Brain pericyte (primary cell): ENCODE data around the gene SMAD7.

Experiments
- DNase-seq: peaks from one replicate; pipeline ENCODE4 v3.0.0-alpha.2; 2012; ENCODE audit warnings: low read depth, low spot score

The SMAD7 gene

GRCh38 chr18:48944634-48945033 is 6.1 kb downstream of the SMAD7 start:
- DNase-seq = no peak

- no peak for DNase-seq
Measured at GRCh38 chr18:48943736-48944527, 6.8 kb downstream of the SMAD7 start.

GRCh38 chr18:48943333-48943732 is 7.4 kb downstream of the SMAD7 start:
- no peak for DNase-seq

GRCh38 chr18:48942554-48943261 is 8.1 kb downstream of the SMAD7 start:
- no peak for DNase-seq

GRCh38 chr18:48942086-48942485 is 8.7 kb downstream of the SMAD7 start:
- DNase-seq = no peak

GRCh38 chr18:48941672-48942071 is 9.1 kb downstream of the SMAD7 start:
- DNase-seq = no peak

GRCh38 chr18:48940854-48941611 is 9.7 kb downstream of the SMAD7 start:
- no peak for DNase-seq

GRCh38 chr18:48939205-48940097 is 11.3 kb downstream of the SMAD7 start:
- DNase-seq = no peak

GRCh38 chr18:48938827-48939204 is 11.9 kb downstream of the SMAD7 start:
- no peak for DNase-seq

- DNase-seq = no peak
Measured at GRCh38 chr18:48937869-48938750, 12.7 kb downstream of the SMAD7 start.

- DNase-seq = no peak
Measured at GRCh38 chr18:48935433-48935774, 15.4 kb downstream of the SMAD7 start.

GRCh38 chr18:48934723-48935432 is 15.9 kb downstream of the SMAD7 start:
- no peak for DNase-seq

- DNase-seq = no peak
Measured at GRCh38 chr18:48934415-48934722, 16.4 kb downstream of the SMAD7 start.

GRCh38 chr18:48933578-48934414 is 17.0 kb downstream of the SMAD7 start:
- no peak for DNase-seq

GRCh38 chr18:48932822-48933510 is 17.8 kb downstream of the SMAD7 start:
- no peak for DNase-seq

- no peak for DNase-seq
Measured at GRCh38 chr18:48932462-48932818, 18.3 kb downstream of the SMAD7 start.

GRCh38 chr18:48931680-48932461 is 18.9 kb downstream of the SMAD7 start:
- no peak for DNase-seq

- DNase-seq = no peak
Measured at GRCh38 chr18:48930926-48931325, 19.8 kb downstream of the SMAD7 start.
